IPS-NIHi11 (cell line): ENCODE data around the gene CRABP1.

Experiments used
- DNase-seq: peaks from one replicate; pipeline ENCODE4 v3.0.0; 2012; ENCODE audit warnings: mixed read lengths, low spot score

Gene CRABP1

GRCh38 chr15:78340231-78341056 is at the start of gene CRABP1:
Gene CRABP1 (plus strand): TSS chr15:78340353. CDS start chr15:78340429, 76 bp downstream.
- peak; percentile 83 for DNase-seq

GRCh38 chr15:78291052-78291451 is 49.1 kb upstream of the CRABP1 start:
- DNase-seq, result no peak

- no peak for DNase-seq
Measured at GRCh38 chr15:78291698-78292097, 48.5 kb upstream of the CRABP1 start.

GRCh38 chr15:78292219-78292618 is 47.9 kb upstream of the CRABP1 start:
- no peak for DNase-seq

- DNase-seq, result peak; percentile 99
Measured at GRCh38 chr15:78299101-78299930, 40.8 kb upstream of the CRABP1 start, which contains the start of gene SKIC8. Gene SKIC8 (minus strand): TSS chr15:78299609. CDS start chr15:78295686, 3,923 bp downstream.

GRCh38 chr15:78301326-78301725 is 38.8 kb upstream of the CRABP1 start:
- no peak for DNase-seq

- DNase-seq, result no peak
Measured at GRCh38 chr15:78301828-78302227, 38.3 kb upstream of the CRABP1 start.

- no peak for DNase-seq
Measured at GRCh38 chr15:78302579-78303312, 37.4 kb upstream of the CRABP1 start.

- DNase-seq, result no peak
Measured at GRCh38 chr15:78304216-78305066, 35.7 kb upstream of the CRABP1 start.

GRCh38 chr15:78306176-78306774 is 33.9 kb upstream of the CRABP1 start:
- no peak for DNase-seq

- DNase-seq, result no peak
Measured at GRCh38 chr15:78307976-78308375, 32.2 kb upstream of the CRABP1 start.

- DNase-seq, result peak; percentile 89
Measured at GRCh38 chr15:78308422-78309032, 31.6 kb upstream of the CRABP1 start.

- no peak for DNase-seq
Measured at GRCh38 chr15:78311292-78311691, 28.9 kb upstream of the CRABP1 start.

- DNase-seq, result peak; percentile 50
Measured at GRCh38 chr15:78312536-78312935, 27.6 kb upstream of the CRABP1 start.

GRCh38 chr15:78312957-78313356 is 27.2 kb upstream of the CRABP1 start:
- no peak for DNase-seq

GRCh38 chr15:78313383-78313782 is 26.8 kb upstream of the CRABP1 start:
- DNase-seq, result no peak

- no peak for DNase-seq
Measured at GRCh38 chr15:78314181-78314581, 26.0 kb upstream of the CRABP1 start.

GRCh38 chr15:78315686-78316282 is 24.4 kb upstream of the CRABP1 start:
- DNase-seq, result peak; percentile 67

GRCh38 chr15:78316283-78317083 is 23.7 kb upstream of the CRABP1 start:
- DNase-seq, result no peak
